ENCODE results near the gene UPF2. TPM values are rescaled to one million over a fixed set of nuclear protein-coding genes. Genes with fewer than 3 reads are reported as not detected.

The UPF2 gene
- total and polyA plus RNA-seq, 2 of the 13 experiments (the other 11 are each of a cell fraction or from before 2014, with no cell fraction given): 6.2 to 14.5 TPM

DNA sequence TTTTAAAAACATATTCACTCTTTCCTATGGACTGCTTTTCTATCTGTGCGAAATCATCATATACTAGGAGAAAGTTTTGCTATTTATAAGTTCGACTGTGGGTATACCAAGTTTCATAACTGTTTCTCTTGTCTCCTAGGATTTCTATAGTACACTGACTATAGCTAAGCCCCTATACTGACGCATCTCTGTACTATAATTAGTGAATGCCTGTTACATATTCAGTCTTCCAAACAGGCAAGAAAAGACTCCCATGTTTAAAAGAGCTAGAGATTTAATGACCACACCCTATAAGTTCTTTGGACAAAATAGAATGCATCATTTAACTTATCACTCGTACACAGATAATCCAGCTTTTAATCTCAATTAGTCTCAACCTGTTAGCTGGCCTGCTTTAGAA is 80.8 kb downstream of the UPF2 start:
- FAIRE-seq: no peak
- H3K9me3 ChIP-seq (ENCODE audit: low read length): no peaks in the 10 kb centered on the region; the same call in 1 of the 2 replicates

More for the DNA sequence above, 80.8 kb downstream of the UPF2 start:
- ATAC-seq: no peak
- no peak overlapping the region for H3K27ac ChIP-seq (ENCODE audit: extremely low read length, insufficient read depth, low read length)
- no peak overlapping the region for H3K9ac ChIP-seq (ENCODE audit: insufficient read depth, low read depth, low read length)
- TF ChIP-seq, protein P1, sequence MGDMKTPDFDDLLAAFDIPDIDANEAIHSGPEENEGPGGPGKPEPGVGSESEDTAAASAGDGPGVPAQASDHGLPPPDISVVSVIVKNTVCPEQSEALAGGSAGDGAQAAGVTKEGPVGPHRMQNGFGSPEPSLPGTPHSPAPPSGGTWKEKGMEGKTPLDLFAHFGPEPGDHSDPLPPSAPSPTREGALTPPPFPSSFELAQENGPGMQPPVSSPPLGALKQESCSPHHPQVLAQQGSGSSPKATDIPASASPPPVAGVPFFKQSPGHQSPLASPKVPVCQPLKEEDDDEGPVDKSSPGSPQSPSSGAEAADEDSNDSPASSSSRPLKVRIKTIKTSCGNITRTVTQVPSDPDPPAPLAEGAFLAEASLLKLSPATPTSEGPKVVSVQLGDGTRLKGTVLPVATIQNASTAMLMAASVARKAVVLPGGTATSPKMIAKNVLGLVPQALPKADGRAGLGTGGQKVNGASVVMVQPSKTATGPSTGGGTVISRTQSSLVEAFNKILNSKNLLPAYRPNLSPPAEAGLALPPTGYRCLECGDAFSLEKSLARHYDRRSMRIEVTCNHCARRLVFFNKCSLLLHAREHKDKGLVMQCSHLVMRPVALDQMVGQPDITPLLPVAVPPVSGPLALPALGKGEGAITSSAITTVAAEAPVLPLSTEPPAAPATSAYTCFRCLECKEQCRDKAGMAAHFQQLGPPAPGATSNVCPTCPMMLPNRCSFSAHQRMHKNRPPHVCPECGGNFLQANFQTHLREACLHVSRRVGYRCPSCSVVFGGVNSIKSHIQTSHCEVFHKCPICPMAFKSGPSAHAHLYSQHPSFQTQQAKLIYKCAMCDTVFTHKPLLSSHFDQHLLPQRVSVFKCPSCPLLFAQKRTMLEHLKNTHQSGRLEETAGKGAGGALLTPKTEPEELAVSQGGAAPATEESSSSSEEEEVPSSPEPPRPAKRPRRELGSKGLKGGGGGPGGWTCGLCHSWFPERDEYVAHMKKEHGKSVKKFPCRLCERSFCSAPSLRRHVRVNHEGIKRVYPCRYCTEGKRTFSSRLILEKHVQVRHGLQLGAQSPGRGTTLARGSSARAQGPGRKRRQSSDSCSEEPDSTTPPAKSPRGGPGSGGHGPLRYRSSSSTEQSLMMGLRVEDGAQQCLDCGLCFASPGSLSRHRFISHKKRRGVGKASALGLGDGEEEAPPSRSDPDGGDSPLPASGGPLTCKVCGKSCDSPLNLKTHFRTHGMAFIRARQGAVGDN (CRISPR knock-in tag; IDR thresholded peaks at IDR 0.05): no peak
- TF ChIP-seq, protein P2, sequence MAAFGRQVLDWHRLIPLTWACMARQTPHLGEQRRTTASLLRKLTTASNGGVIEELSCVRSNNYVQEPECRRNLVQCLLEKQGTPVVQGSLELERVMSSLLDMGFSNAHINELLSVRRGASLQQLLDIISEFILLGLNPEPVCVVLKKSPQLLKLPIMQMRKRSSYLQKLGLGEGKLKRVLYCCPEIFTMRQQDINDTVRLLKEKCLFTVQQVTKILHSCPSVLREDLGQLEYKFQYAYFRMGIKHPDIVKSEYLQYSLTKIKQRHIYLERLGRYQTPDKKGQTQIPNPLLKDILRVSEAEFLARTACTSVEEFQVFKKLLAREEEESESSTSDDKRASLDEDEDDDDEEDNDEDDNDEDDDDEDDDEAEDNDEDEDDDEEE (CRISPR knock-in tag; IDR thresholded peaks at IDR 0.05): no peak
- TF ChIP-seq, protein P3, sequence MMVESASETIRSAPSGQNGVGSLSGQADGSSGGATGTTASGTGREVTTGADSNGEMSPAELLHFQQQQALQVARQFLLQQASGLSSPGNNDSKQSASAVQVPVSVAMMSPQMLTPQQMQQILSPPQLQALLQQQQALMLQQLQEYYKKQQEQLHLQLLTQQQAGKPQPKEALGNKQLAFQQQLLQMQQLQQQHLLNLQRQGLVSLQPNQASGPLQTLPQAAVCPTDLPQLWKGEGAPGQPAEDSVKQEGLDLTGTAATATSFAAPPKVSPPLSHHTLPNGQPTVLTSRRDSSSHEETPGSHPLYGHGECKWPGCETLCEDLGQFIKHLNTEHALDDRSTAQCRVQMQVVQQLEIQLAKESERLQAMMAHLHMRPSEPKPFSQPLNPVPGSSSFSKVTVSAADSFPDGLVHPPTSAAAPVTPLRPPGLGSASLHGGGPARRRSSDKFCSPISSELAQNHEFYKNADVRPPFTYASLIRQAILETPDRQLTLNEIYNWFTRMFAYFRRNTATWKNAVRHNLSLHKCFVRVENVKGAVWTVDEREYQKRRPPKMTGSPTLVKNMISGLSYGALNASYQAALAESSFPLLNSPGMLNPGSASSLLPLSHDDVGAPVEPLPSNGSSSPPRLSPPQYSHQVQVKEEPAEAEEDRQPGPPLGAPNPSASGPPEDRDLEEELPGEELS (CRISPR knock-in tag; IDR thresholded peaks at IDR 0.05): no peak
- TF ChIP-seq, protein P4, sequence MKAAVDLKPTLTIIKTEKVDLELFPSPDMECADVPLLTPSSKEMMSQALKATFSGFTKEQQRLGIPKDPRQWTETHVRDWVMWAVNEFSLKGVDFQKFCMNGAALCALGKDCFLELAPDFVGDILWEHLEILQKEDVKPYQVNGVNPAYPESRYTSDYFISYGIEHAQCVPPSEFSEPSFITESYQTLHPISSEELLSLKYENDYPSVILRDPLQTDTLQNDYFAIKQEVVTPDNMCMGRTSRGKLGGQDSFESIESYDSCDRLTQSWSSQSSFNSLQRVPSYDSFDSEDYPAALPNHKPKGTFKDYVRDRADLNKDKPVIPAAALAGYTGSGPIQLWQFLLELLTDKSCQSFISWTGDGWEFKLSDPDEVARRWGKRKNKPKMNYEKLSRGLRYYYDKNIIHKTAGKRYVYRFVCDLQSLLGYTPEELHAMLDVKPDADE (CRISPR knock-in tag; IDR thresholded peaks at IDR 0.05): no peak
- TF ChIP-seq ZNF484 (CRISPR knock-in tag; IDR thresholded peaks at IDR 0.05; ENCODE audit: borderline replicate concordance, low read depth) (no peak), ZNF724P (CRISPR knock-in tag; IDR thresholded peaks at IDR 0.05; ENCODE audit: borderline replicate concordance) (no peak), ZNF570 (CRISPR knock-in tag; IDR thresholded peaks at IDR 0.05; ENCODE audit: borderline replicate concordance) (no peak), KAT7 (CRISPR knock-in tag; IDR thresholded peaks at IDR 0.05; ENCODE audit: borderline replicate concordance) (no peak), CAMTA2 (CRISPR knock-in tag; IDR thresholded peaks at IDR 0.05; ENCODE audit: borderline replicate concordance) (no peak)
- TF ChIP-seq, protein P5, sequence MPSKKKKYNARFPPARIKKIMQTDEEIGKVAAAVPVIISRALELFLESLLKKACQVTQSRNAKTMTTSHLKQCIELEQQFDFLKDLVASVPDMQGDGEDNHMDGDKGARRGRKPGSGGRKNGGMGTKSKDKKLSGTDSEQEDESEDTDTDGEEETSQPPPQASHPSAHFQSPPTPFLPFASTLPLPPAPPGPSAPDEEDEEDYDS (CRISPR knock-in tag; IDR thresholded peaks at IDR 0.05): no peak
- in situ Hi-C loops (cut with HindIII; ENCODE audit: extremely low pct_ligation_motif_present, low pct_unique_long_range_greater_than_20kb): no loop called here
- 93% methylated on average over 4 of the region's 4 CpGs for WGBS (ENCODE audit: low lambda C conversion rate)
- H3K79me2 ChIP-seq (ENCODE audit: insufficient read depth, low read length): no peaks in the 10 kb centered on the region
- intact Hi-C loops (cut with micrococcal nuclease; ENCODE audit: unreplicated experiment): no loop called here
- CTCF ChIA-PET (ENCODE audit: low intra/inter-chr PET ratio, low total read pairs): no interaction called here
- no peak for DNase-seq (ENCODE audit: low spot score)
- no peak overlapping the region for H2AFZ ChIP-seq (ENCODE audit: low read length)
- H4K20me1 ChIP-seq (ENCODE audit: insufficient read depth, low read length): no peaks in the 10 kb centered on the region
- H3K27me3 ChIP-seq (ENCODE audit: control insufficient read depth in 1 of 2, insufficient read depth in 2 of 2, low read length in 2 of 2): no peaks in the 10 kb centered on the region
- POLR2A ChIA-PET: no interaction called here
- no peak overlapping the region for H3K4me3 ChIP-seq (replicated peaks in 1 of 3; ENCODE audit: insufficient read depth in 1 of 3, low read depth in 2 of 3, low read length in 3 of 3)
- no TSS peak for BruUV-seq (replicated peaks)
- peaks cover 21% of the 10 kb centered on the region for H3K4me1 ChIP-seq (ENCODE audit: insufficient read depth, low read length)
- H3K4me2 ChIP-seq (ENCODE audit: low read depth, low read length): no peak overlapping the region
- peaks cover 2 to 31% of the 10 kb centered on the region in 2 experiments for H3K36me3 ChIP-seq (replicated peaks in 1 of 2; ENCODE audit: control insufficient read depth in 1 of 2, insufficient read depth in 2 of 2, low read length in 2 of 2)
